ENCODE results near the gene CPLANE2. TPM values are rescaled to one million over a fixed set of nuclear protein-coding genes. Genes with fewer than 3 reads are reported as not detected.

Gene CPLANE2
- total RNA-seq, 1 donor from 2014 or later: 3.0 TPM

DNA sequence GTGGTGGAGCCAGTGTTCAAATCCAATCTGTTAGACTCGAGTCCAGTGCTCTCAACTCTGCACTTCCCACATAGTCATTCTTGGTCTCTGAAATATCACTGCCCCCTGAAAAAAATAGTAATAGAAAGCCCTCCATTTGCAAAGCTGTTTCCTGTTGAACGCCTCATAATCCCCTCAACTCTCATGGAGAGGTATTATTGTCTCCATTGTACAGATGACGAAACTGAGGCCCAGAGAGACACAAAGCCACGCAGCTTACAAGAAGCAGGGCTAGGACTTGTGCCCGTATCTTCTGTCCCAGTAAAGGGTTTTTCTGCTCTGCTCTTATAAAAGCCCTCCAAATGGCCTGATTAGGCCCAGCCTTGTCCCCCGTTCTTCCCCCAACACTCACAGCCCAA is 18.3 kb downstream of the CPLANE2 start:
- H3K9ac ChIP-seq: no peak overlapping the region
- peaks cover 15% of the 10 kb centered on the region for H3F3A ChIP-seq (ENCODE audit: low read depth)
- no peak overlapping the region for H3K4me3 ChIP-seq
- Mint-ChIP-seq H3K27me3 (ENCODE audit: insufficient read depth, low read depth) (peaks cover 20% of the 10 kb centered on the region), H3K36me3 (no peaks in the 10 kb centered on the region), H3K4me1 (peaks cover 17% of the 10 kb centered on the region), H3K27ac (no peak overlapping the region), H3K4me3 (peak overlapping the region; percentile 63), H3K9me3 (no peaks in the 10 kb centered on the region)
- no peaks in the 10 kb centered on the region for H3K36me3 ChIP-seq
- H3K4me2 ChIP-seq: no peak overlapping the region
- no peak for DNase-seq (ENCODE audit: low spot score)
- peaks cover 5% of the 10 kb centered on the region for H3K4me1 ChIP-seq
- H3K27me3 ChIP-seq: peaks cover 68% of the 10 kb centered on the region
- H3K27ac ChIP-seq: no peak overlapping the region
- H2AFZ ChIP-seq (replicated peaks): no peak overlapping the region
- H3K79me2 ChIP-seq (ENCODE audit: low read depth): no peaks in the 10 kb centered on the region
- no peaks in the 10 kb centered on the region for H3K9me3 ChIP-seq (ENCODE audit: low read depth)
- no peak for TF ChIP-seq CTCF (IDR thresholded peaks at IDR 0.05)
- TF ChIP-seq EZH2 (IDR thresholded peaks at IDR 0.05): no peak
- no peak for TF ChIP-seq EZH2phosphoT487 (IDR thresholded peaks at IDR 0.05)
- no peaks in the 10 kb centered on the region for H4K20me1 ChIP-seq (ENCODE audit: low read depth)

GRCh38 chr1:16218014-16218673 is 18.8 kb downstream of the CPLANE2 start:
- H4K20me1 ChIP-seq (ENCODE audit: low read depth): no peaks in the 10 kb centered on the region
- Mint-ChIP-seq H3K9me3 (no peaks in the 10 kb centered on the region), H3K36me3 (no peaks in the 10 kb centered on the region), H3K4me1 (peaks cover 20% of the 10 kb centered on the region), H3K4me3 (peak overlapping the region; percentile 87), H3K27me3 (ENCODE audit: insufficient read depth, low read depth) (peaks cover 23% of the 10 kb centered on the region), H3K27ac (no peak overlapping the region)
- H3K4me2 ChIP-seq: peak overlapping the region; percentile 69
- DNase-seq (ENCODE audit: low spot score): no peak
- peaks cover 63% of the 10 kb centered on the region for H3K27me3 ChIP-seq
- no peaks in the 10 kb centered on the region for H3K9me3 ChIP-seq (ENCODE audit: low read depth)
- peaks cover 15% of the 10 kb centered on the region for H3F3A ChIP-seq (ENCODE audit: low read depth)
- H3K36me3 ChIP-seq: no peaks in the 10 kb centered on the region
- H3K4me1 ChIP-seq: peaks cover 5% of the 10 kb centered on the region
- H2AFZ ChIP-seq (replicated peaks): no peak overlapping the region
- no peaks in the 10 kb centered on the region for H3K79me2 ChIP-seq (ENCODE audit: low read depth)
- no peak overlapping the region for H3K9ac ChIP-seq
- no peak for TF ChIP-seq EZH2 (IDR thresholded peaks at IDR 0.05)
- TF ChIP-seq CTCF (IDR thresholded peaks at IDR 0.05): no peak
- no peak for TF ChIP-seq EZH2phosphoT487 (IDR thresholded peaks at IDR 0.05)
- peak overlapping the region; percentile 48 for H3K4me3 ChIP-seq
- H3K27ac ChIP-seq: no peak overlapping the region

- Mint-ChIP-seq H3K36me3 (no peaks in the 10 kb centered on the region), H3K27ac (no peak overlapping the region), H3K4me3 (peak overlapping the region; percentile 87), H3K4me1 (peaks cover 25% of the 10 kb centered on the region), H3K27me3 (ENCODE audit: insufficient read depth, low read depth) (peaks cover 25% of the 10 kb centered on the region), H3K9me3 (no peaks in the 10 kb centered on the region)
- Histone ChIP-seq H3K4me3 (peak overlapping the region; percentile 48), H3K36me3 (no peaks in the 10 kb centered on the region), H3F3A (ENCODE audit: low read depth) (peaks cover 15% of the 10 kb centered on the region), H3K4me1 (peaks cover 12% of the 10 kb centered on the region), H2AFZ (replicated peaks) (no peak overlapping the region), H3K9me3 (ENCODE audit: low read depth) (no peaks in the 10 kb centered on the region), H3K27me3 (peaks cover 53% of the 10 kb centered on the region), H3K4me2 (peak overlapping the region; percentile 90), H3K79me2 (ENCODE audit: low read depth) (no peaks in the 10 kb centered on the region), H3K9ac (no peak overlapping the region), H3K27ac (no peak overlapping the region), H4K20me1 (ENCODE audit: low read depth) (no peaks in the 10 kb centered on the region)
- peak; percentile 99 for DNase-seq (ENCODE audit: low spot score)
- TF ChIP-seq CTCF (IDR thresholded peaks at IDR 0.05): no peak
- TF ChIP-seq EZH2 (IDR thresholded peaks at IDR 0.05): no peak
- TF ChIP-seq EZH2phosphoT487 (IDR thresholded peaks at IDR 0.05): no peak
Measured at GRCh38 chr1:16217061-16217785, 19.8 kb downstream of the CPLANE2 start.

Data from neural progenitor cell (in vitro differentiated cells).